Fibroblast of lung (primary cell): ENCODE data around the gene VPS51. TPM values are rescaled to one million over a fixed set of nuclear protein-coding genes. Genes with fewer than 3 reads are reported as not detected.

ENCODE experiments used
- DNase-seq, 2 donors: peaks; one replicate each; pipeline versions ENCODE4 v3.0.0 to v3.0.0-alpha.2; 2010; ENCODE audit warnings: low read depth in 2 of 2
- H2AFZ ChIP-seq: 2 replicates; pipeline ENCODE4 v1.5.1; 2012; ENCODE audit warnings: low read length, control low read depth, inconsistent platforms
- H3K27ac ChIP-seq: 2 replicates; pipeline ENCODE4 v1.5.1; 2011; ENCODE audit warnings: low read length, control low read depth; ENCODE audit not compliant: insufficient read depth
- H3K27me3 ChIP-seq: 2 replicates; pipeline ENCODE4 v1.5.1; 2011; ENCODE audit warnings: mild to moderate bottlenecking, low read length; ENCODE audit not compliant: control insufficient read depth, insufficient read depth
- H3K36me3 ChIP-seq: 2 replicates; pipeline ENCODE4 v1.5.1; 2011; ENCODE audit warnings: low read length; ENCODE audit not compliant: control insufficient read depth, insufficient read depth
- H3K4me1 ChIP-seq: 2 replicates; pipeline ENCODE4 v1.5.1; 2011; ENCODE audit warnings: low read length; ENCODE audit not compliant: control insufficient read depth, insufficient read depth; ENCODE audit errors: extremely low read depth
- H3K4me2 ChIP-seq: 2 replicates; pipeline ENCODE4 v1.5.1; 2011; ENCODE audit warnings: low read length, control low read depth; ENCODE audit not compliant: insufficient read depth; ENCODE audit errors: extremely low read depth
- H3K4me3 ChIP-seq, 4 experiments: fragments of 200-600 bp in 1 of 4; sonication (generic) in 1 of 4; replicated peaks in 1 of 4; 2 replicates each; pipeline ENCODE4 v1.5.1; 2011 to 2016; ENCODE audit warnings: low read length in 4 of 4, low read depth in 3 of 4, mild to moderate bottlenecking in 3 of 4, control low read depth in 2 of 4, inconsistent platforms in 1 of 4, mixed read lengths in 1 of 4; ENCODE audit not compliant: insufficient read depth in 1 of 4; ENCODE audit errors: control extremely low read depth in 1 of 4
- H3K79me2 ChIP-seq: 2 replicates; pipeline ENCODE4 v1.5.1; 2012; ENCODE audit warnings: mild to moderate bottlenecking, low read length, inconsistent platforms; ENCODE audit not compliant: control insufficient read depth, insufficient read depth
- H3K9ac ChIP-seq: 2 replicates; pipeline ENCODE4 v1.5.1; 2011; ENCODE audit warnings: mild to moderate bottlenecking, low read length, control low read depth; ENCODE audit not compliant: insufficient read depth
- H3K9me3 ChIP-seq: 2 replicates; pipeline ENCODE4 v1.5.1; 2012; ENCODE audit warnings: low read depth, low read length; ENCODE audit not compliant: control insufficient read depth, insufficient read depth
- H4K20me1 ChIP-seq: 2 replicates; pipeline ENCODE4 v1.5.1; 2011; ENCODE audit warnings: low read length; ENCODE audit not compliant: control insufficient read depth, insufficient read depth; ENCODE audit errors: extremely low read depth
- CTCF ChIP-seq, 2 donors: IDR thresholded peaks in 1 of 2; conservative IDR thresholded peaks in 1 of 2; 1 replicate in 1 of 2; 2 replicates in 1 of 2; pipeline ENCODE4 v1.5.1; 2011 to 2012; ENCODE audit warnings: low read length in 2 of 2, control low read depth in 1 of 2, inconsistent platforms in 1 of 2, low read depth in 1 of 2, mild to moderate bottlenecking in 1 of 2
- EZH2 ChIP-seq: IDR thresholded peaks from 2 replicates; pipeline ENCODE4 v1.5.1; 2012; ENCODE audit warnings: low read length, control low read depth, mild to moderate bottlenecking; ENCODE audit errors: missing control alignments
- polyA plus RNA-seq, 2 donors: library from polyadenylated mRNA; depleted of rRNA in 1 of 2; stranded (reverse) in 1 of 2; unstranded in 1 of 2; fragments of >200 nt; gene quantifications; 2 replicates each; pipeline ENCODE4 v1.2.1, GENCODE V29; 2011 to 2012; ENCODE audit warnings: missing spikeins in 1 of 2
- total RNA-seq: library from RNA; depleted of rRNA; stranded (reverse); fragments of >200 nt; gene quantifications from 2 replicates; pipeline ENCODE4 v1.2.1, GENCODE V29; 2014

The VPS51 gene
- total and polyA plus RNA-seq, 2 donors (not counting 1 experiment from before 2014, with no cell fraction given), result 22.0 to 144 TPM

DNA sequence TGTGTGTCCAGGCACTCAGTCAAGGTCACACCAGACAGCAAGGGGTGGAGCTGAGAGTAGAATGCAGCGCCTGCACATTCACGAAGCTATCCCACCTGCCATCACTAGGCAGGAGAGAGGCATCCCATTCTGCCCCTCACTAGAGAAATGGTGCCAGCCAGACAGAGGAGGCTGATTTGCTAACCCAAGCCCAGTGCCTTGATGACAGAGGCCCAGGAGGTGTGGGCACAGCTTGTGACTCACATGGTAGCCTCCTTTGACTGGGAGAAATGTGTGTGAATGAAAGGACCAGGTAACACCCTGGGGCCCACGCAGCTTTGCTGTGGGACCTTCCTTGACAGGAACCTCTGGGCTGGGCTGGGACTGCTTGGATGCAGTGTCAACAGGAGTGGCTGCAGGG lies 32.5 kb upstream of the VPS51 start:
- Histone ChIP-seq H4K20me1 (no peaks in the 10 kb centered on the region), H3K27ac (no peak overlapping the region), H3K36me3 (no peaks in the 10 kb centered on the region), H3K4me1 (no peaks in the 10 kb centered on the region), H3K27me3 (no peaks in the 10 kb centered on the region), H3K79me2 (no peaks in the 10 kb centered on the region), H3K9ac (no peak overlapping the region), H3K9me3 (no peaks in the 10 kb centered on the region), H2AFZ (no peak overlapping the region), H3K4me3 (no peak overlapping the region), H3K4me2 (no peak overlapping the region)
- no peak for DNase-seq
- TF ChIP-seq CTCF (conservative IDR thresholded peaks at IDR 0.05 in 1 of 2, IDR thresholded peaks at IDR 0.05 in 1 of 2; ENCODE audit: low read depth in 1 of 2, low read length in 2 of 2) (no peak), EZH2 (no peak)

- no peak overlapping the region for H2AFZ ChIP-seq
- no peaks in the 10 kb centered on the region for H3K79me2 ChIP-seq
- H3K9ac ChIP-seq, result no peak overlapping the region
- no peaks in the 10 kb centered on the region for H3K4me1 ChIP-seq
- no peaks in the 10 kb centered on the region for H3K36me3 ChIP-seq
- no peak for TF ChIP-seq EZH2
- H3K4me3 ChIP-seq, result no peak overlapping the region
- no peak for DNase-seq
- H3K9me3 ChIP-seq, result no peaks in the 10 kb centered on the region
- H4K20me1 ChIP-seq, result no peaks in the 10 kb centered on the region
- H3K27me3 ChIP-seq, result no peaks in the 10 kb centered on the region
- no peak overlapping the region for H3K27ac ChIP-seq
- H3K4me2 ChIP-seq, result no peak overlapping the region
Observed at GRCh38 chr11:65064847-65065240, 31.2 kb upstream of the VPS51 start.

DNA sequence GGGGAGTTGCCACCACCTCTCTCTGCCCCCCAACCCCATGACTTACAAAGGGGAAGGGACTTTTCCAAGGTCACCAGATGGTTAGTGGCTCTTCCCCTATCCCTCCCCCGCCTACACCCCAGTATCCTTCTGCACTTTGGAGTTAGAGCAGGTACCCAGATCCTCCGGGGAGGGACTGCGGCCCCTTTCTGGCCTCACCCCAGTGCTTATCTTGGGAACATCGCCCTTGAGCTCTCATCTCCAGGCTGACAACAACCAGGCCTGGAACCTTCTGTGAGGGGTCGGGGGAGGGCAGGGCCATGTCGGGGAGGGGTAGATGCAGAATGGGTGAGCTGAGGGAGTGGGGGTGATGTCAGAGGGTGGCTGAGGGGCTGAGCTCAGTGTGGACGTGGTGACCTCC lies 30.2 kb upstream of the VPS51 start:
- H3K4me2 ChIP-seq, result no peak overlapping the region
- no peak overlapping the region for H3K9ac ChIP-seq
- TF ChIP-seq EZH2 (no peak), CTCF (conservative IDR thresholded peaks at IDR 0.05 in 1 of 2, IDR thresholded peaks at IDR 0.05 in 1 of 2; ENCODE audit: low read depth in 1 of 2, low read length in 2 of 2) (no peak)
- no peaks in the 10 kb centered on the region for H3K79me2 ChIP-seq
- no peak overlapping the region for H3K27ac ChIP-seq
- H3K27me3 ChIP-seq, result no peaks in the 10 kb centered on the region
- no peaks in the 10 kb centered on the region for H3K9me3 ChIP-seq
- no peaks in the 10 kb centered on the region for H4K20me1 ChIP-seq
- no peak overlapping the region for H2AFZ ChIP-seq
- H3K4me3 ChIP-seq, result no peak overlapping the region
- no peaks in the 10 kb centered on the region for H3K4me1 ChIP-seq
- no peak for DNase-seq
- H3K36me3 ChIP-seq, result no peaks in the 10 kb centered on the region
